HG03095 (cell line): Measurements from ENCODE around the gene LRRC28.

Experiments used
- ATAC-seq: cut with Tn5 transposase; IDR thresholded peaks from one replicate; pipeline ENCODE4 v1.9.1; 2021; ENCODE audit warnings: moderate library complexity; ENCODE audit not compliant: unreplicated experiment

Gene LRRC28

DNA sequence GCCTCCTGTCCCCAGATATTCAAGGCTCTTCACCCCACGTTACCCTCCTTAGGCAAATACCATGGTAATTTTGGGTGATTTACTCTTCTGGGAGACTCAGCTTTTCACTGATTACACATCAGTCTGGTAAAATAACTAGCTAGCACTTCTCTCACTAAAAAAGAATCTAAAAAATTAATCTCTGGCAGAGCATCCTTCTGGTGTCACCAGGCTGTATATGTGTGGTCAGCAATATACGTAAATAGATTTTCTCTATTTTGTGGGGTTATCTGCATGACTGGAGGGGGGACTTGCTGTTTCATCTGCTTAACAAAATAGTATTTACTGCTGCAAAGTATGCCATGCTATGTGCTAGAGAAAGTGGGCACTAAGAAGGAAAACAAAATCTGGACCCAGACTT is 45.1 kb downstream of the LRRC28 start:
- no peak for ATAC-seq

DNA sequence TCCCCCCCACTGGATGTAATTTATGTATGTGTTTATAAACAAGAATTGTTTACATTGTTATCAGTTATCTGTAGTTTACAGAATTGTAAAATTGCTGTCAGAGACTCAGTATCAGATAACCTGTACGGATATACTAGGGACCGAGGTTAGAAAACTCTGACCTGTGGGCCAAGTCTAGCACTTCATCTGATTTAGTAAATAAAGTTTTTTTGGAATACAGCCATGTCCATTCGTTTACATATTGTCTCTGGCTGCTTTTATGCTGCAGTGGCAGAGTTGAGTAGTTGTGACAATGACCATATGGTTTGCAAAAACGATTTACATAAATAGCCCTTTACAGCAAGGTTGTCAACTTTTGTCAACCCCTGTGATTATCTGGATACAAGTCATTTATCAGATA is 52.6 kb downstream of the LRRC28 start:
- no peak for ATAC-seq

DNA sequence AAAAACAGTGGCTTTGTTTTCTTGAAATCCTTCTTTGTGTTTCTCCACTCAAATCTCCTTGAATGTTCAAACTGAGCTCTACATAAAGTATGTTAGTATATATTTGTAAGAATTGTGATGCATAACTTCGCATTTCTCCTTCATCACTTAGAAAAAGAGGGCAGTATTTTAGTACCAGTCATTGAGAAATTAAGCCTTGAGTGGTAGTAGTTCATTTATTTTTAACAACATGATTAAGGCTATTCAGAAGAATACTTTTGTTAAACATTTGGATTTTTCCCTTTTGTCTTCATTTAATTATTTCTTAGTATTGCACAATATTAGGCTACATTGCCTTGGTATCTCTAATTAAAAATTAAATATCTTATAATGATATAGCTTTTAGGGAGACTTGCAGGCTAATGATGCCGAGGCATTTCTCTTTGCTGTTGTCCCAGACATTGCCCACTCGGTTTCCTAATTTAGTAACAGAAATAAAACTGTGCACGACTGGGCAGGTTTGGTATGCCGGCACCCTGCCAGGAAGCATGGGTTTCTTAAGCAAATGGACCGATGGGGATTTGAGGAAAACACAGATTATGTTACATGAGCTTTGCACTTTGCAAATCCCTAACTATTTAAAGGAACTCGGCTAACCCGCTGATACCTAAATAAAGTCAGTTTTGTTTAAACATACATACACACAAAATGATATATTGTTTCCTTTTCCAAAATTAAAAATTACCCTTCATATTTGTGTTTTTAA is 54.7 kb downstream of the LRRC28 start:
- ATAC-seq: no peak

DNA sequence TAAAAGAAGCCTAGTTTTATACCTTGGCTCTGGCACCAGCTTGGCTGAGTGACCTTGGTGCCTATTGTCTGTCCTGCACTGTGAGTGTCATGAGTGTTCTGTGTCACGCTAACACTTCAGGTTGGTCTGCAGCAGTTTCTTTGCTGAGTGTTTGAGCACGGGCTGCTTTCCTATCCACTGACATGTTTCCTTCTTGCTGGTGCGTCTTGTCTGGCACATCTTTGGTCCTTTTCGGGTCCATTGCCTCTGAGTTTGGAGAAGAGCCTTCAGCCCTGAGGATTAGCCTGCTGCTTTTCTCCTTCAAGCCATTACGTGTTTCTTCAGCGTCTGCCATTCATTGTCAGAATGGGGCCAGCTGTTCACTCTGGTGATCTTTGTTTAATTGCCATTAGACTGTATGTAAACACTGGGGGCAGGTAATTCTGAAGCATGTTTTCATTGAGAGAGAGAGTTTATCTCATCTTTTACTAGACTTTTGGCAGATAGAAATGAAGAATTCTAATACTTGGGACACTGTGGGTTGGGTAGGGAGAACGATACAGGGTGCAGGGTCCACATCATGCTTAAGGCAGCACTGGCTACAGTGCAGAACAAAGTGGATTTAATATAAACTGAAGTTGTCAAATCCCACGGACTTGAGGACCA is 55.5 kb downstream of the LRRC28 start:
- ATAC-seq: no peak

DNA sequence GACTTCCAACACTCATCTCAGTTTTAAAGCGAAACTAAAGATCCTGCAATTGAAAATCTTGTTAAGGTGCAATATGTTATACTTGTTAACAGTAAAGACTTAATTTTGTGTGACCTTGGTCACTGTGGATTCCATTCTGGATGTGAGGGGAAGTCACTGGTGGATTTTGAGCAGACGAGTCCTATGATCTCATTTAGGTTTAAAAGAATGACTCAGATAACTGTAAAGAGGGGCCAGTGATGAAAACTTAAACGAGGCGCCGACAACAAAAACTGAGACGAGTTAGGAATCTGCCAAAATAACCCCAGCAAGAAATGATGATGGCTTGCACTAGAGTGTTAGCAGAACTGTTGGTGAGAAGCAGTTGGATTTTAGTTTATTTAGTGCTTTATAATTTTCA is 56.5 kb downstream of the LRRC28 start:
- no peak for ATAC-seq

DNA sequence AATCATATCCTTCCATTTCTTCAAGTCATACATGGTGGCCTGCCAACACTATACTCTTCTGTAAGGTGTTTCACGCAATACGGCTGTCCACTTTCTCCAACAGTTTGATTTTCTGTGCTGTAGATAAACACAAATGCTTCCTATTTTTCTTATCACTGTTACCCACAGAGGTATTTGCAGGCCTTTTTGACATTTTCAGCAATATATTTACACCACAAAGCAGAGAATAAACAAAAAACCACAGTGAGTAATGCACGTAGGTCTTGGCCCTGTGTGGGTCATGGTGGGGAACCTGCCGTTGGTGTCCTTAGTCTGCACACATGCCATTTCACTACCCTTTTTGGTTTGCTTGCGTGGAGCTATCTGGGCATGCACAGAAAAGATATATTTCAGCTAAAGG is 59.5 kb downstream of the LRRC28 start:
- no peak for ATAC-seq

DNA sequence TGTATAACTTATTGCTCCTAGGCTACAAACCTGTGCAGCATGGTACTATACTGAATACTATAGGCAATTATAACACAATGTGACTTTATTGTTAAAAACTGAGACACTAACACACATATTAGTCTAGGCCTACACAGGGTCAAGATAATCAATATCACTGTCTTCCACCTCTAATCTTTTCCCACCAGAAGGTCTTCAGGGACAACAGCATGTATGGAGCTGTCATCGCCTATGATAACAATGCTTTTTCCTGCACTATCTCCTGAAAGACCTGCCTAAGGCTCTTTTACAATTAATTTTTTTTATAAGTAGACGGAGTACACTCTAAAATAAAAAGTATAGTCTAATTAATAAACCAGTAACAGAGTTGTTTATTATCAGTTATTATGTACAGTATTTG is 60.9 kb downstream of the LRRC28 start:
- ATAC-seq: no peak

DNA sequence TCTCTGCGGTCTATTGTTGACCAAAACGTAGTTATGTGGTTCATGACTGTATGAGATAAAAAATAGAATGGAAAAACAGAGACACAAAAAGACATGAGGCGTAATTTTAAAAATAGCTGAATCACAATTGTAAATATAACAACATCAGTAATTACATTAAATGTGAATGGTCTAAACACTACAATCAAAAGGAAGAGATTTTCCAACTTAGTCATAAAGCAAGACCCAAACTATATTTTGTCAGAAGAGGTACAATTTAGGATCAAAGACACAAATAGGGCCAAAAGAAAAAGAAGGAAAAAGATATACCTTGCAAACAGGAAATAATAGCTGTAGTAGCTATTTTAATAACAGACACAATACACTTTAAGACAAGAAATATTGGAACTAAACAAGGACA is 61.5 kb downstream of the LRRC28 start:
- no peak for ATAC-seq

DNA sequence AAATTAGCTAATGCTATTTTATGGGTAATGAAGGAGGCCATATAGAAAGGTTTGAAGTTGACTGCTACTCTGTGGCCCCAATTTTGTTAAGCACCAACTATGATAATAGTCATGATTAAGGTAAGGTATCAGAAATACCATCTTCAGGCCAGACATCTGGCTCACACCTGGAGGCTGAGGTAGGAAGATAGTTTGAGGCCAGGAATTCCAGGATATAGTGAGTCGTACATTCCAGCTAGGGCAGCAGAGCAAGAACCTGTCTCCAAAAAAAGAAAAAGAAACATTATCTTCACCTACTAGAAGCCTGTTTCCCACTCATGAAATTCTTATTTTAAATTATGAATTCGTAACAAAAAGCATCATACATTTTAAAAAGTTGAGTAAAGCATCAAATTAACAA is 64.4 kb downstream of the LRRC28 start:
- ATAC-seq: no peak

DNA sequence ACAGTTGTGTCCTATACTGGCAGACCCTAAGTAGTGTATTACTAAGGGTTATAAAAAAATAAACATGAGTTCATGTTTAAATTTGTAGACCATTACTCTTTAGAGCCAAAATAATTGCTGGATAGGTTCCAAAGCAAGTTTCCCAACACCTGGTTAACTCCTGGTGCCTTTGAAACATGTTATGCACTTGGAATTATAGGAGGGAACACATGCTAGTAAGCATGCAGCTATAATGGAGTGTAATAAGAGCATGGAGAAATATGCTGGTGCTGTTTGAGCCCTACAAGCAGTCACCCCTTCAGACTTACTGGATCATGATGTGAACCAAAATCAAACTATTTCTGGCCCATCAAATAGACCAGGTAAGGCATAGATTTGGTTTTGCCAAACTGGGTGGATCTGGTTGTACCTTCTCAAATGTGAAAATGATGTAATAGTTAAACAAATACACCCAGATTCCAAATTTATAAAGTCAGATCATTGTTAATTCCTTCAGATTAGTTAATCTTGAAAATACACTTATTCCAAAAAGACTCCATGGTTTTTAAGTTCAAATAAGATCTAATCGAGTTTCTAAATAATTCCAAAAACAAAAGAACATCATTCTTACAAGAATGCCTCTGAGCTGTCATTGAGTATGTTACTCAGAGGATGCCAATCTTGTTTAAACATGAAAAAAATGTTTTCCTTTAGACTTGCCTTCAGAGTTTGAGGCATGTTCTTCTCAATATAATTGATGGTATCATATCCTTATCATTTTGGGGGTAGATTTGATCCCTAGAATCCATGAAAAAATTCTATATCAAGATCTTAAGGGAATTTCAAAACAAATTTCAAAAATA is 69.3 kb downstream of the LRRC28 start:
- no peak for ATAC-seq

DNA sequence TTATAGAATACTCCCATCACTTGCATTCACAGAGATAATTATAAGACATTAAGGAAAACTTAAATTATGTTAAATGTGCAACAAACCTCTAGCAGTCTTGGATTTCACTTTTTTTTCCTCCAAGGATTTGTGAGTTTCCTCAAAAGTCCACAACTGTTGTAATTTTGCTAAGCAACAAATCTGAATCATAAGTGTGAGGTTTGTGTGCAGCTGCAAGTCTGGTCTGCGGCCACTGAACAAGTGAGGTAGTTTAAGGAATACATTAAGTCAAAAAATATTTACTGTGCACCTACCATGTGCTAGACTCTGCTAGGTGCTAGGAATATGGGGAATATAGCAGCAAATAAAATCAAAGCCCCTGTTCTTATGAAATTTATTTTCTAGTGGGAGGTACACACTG is 70.2 kb downstream of the LRRC28 start:
- ATAC-seq: no peak

DNA sequence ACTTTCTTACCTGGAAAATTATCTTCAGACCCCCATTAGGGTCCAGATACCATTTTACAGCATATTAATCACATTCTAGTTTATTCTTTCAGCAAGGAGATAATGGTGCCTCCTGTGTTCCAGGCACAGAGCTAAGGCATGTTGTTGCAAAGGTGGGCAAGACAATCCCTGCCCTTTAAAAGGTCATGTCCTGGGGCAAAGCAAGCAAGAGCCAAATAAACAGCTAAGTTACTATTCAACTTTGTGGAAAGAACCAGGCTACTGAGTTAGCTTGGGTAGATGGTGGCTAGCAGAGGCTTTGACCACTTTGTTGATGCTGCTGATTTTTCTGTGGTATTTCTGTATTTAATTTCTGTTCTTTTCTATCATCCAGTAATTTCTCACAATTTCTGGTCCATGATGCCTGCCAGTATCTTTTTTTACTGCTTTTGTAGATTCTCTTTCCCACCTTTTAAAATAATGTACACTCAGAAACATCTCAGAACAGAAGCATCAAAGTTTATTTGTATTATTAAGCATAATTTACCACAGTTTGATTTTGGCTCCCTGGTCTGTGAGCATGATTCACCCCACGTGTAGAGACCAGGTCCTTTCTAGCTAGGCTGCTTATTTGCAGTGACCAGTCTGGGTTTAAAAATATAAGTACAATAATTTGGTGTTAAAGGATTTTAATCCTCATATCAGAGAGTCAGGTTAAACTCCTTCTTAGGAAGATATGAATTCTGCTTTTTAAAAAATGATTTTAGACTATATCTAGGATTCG is 71.5 kb downstream of the LRRC28 start:
- ATAC-seq: no peak

DNA sequence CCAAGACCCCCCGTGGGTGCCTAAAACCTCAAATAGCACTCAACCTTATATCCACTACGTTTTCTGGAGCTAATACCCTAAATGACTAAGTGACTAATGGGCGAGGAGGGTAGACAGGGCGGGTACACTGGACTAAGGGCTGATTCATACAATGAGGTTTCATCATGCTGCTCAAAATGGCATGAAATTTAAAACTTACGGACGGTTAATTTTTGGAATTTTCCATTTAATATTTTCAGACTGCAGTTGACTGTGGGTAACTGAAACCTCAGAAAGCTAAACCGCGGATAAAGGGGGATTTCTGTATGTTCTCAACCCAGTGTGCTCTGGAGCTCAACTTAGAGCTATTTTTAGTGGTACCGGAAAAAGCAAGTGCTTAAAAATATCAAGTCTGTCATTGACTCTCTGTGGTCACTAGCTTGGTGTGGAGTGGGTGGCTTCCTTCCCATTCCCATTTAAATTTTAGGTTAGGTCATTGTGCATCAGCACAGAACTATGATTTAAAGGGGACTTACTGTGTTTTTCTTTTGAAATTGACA is 72.9 kb downstream of the LRRC28 start:
- ATAC-seq: peak; percentile 77

DNA sequence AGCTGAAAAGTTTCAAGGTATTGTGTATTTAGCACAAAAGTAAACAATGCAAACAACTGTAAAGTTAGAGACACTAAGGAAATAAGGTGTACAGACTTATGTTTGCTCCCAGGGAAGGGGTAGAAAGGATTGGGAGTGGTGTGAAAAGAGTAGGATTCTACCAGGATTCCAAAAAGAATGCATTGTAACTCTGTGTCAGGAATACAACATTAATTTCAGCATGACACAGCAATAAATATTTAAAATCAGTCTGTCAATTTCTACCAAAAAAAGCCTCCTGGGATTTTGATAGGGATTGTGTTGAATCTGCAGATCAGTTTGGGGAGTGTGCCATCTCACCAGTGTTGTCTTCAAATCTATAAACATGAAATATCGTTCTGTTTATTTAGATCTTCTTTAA is 73.4 kb downstream of the LRRC28 start:
- ATAC-seq: no peak

DNA sequence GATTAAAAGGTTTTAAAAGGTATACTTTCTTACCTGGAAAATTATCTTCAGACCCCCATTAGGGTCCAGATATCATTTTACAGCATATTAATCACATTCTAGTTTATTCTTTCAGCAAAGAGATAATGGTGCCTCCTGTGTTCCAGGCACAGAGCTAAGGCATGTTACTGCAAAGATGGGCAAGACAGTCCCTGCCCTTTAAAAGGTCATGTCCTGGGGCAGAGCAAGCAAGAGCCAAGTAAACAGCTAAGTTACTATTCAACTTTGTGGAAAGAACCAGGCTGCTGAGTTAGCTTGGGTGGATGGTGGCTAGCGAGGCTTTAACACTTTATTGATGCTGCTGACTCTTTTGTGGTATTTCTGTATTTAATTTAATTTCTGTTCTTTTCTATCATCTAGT is 75.0 kb downstream of the LRRC28 start:
- ATAC-seq: peak; percentile 39

DNA sequence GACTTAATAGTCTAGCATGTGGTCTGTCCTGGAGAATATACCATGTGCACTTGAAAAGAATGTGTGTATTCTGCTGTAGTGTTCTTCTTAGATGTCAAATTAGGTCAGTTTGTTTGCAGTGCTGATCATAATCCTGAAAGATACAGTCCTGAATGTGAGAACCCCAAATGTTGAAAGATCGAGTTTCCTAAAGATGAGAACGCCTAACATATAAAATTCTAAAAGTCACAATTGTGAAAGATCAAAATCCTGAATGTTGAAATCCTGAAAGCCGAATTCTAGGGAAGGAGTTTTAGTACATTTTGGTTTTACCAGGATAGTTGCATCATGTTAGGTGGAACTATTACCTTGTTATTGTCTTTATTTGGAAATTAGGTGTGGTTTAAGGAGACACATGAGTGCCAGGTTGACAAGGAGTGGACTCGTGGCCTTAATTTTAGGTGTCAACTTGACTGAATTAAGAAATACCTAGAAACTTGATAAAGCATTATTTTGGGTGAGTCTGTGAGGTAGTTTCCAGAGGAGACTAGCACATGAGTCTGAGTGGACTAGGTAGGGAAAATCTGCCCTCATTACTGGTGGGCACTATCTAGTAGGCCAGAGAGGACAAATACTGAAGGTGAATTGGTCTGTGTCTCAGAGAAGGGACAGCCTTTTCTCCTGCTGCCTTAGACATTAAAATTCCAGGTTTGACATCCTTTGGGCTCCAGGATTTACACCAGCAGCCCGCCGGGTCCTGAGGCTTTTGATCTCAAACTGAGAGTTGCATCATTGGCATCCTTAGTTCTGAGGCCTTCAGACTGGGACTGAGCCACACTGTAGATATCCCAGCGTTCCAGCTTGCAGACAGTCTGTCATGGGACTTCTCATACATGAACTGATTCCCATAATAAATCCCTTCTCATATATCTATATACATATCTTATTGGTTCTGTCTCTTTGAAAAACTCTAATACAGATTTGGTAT is 77.1 kb downstream of the LRRC28 start:
- ATAC-seq: no peak

DNA sequence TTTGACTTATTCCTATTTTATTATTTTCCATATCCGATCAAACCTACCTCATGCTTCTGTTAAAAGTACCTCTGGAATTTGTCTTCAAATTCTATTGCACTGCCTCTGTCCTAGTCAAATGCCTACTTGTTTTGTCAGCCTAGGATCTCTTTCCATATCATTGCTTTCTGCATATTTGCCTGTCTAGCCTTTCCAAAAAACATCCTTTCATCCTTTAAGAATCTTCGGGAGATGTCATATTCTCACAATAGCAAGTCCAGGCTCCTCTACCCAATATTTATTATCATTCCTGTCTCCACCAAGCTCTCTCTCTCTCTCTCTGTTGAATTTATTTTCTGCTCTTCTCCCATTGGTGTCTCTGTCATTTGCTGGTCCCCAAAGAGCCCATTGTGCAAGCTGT is 80.1 kb downstream of the LRRC28 start:
- ATAC-seq: no peak

DNA sequence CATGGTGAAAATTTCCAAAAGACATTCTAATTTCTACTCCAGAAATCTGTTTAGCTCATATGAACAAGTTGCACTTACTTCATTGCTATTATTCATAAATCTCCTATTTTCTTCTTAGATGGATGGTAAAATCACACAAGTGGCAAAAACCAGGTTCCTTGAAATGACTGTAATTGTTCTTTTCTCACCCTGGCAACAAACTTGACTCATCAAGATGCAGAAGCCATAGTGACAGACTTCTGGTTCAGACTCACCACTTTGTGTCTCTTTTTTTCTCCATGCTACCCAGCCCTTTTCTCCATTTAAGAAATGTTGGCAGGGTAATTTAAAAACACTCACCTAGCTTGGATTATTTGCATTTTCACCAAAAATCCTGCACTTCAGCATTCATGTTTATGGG is 82.1 kb downstream of the LRRC28 start:
- no peak for ATAC-seq

DNA sequence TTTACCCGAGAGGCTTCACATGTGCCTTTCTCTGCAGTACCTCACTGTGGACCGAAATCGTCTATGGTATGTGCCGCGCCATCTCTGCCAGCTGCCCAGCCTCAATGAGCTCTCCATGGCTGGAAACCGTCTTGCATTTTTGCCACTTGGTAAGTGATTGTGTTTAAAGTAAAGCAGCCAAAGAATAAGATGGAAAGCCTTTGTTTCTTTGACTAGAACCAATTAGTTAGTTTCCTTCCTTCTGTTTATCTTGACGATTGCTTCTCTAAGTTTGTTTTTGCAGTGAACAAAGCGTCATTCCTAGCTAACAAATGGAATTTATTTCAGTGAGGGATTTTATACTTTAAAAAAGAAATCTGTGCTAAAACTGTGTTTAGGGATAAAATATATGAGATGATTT is 82.7 kb downstream of the LRRC28 start:
- ATAC-seq: no peak

DNA sequence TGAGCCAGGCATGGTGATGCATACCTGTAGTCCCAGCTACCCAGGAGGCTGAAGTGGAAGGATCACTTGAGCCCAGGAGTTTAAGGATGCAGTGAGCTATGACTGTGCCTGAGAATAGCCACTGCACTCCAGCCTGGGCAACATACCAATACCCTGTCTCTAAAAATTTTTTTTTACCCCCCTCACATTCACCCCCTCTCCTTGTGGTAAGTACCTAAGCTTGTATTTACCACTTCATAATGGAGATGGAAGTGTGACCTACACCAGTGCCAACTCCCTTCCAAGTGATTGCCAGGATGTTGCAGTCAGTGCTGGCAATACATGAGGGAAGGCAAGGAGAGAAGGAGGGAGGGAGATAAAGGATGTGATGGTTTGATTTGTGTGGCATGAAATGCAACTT is 84.2 kb downstream of the LRRC28 start:
- ATAC-seq: no peak
